GM18861 (cell line): ENCODE measurements around the gene INSYN1.
"Not testable (repeated sequence)": the region's sequence is repeated elsewhere in the genome, so short reads cannot be mapped to it uniquely, and the experiment has no call there.

Experiments
- ATAC-seq: cut with Tn5 transposase; IDR thresholded peaks from one replicate; pipeline ENCODE4 v1.9.1; 2021; ENCODE audit not compliant: unreplicated experiment

INSYN1 gene

GRCh38 chr15:73753250-73754130, at the start of gene INSYN1:
INSYN1 (minus strand) TSS chr15:73753351; CDS start chr15:73751130, 2,221 bp downstream.
- no peak for ATAC-seq

- ATAC-seq: no peak
Measured at GRCh38 chr15:73802431-73803041, 49.4 kb upstream of the INSYN1 start.

GRCh38 chr15:73800662-73801345, 47.7 kb upstream of the INSYN1 start:
- no peak for ATAC-seq

- no peak for ATAC-seq
Measured at GRCh38 chr15:73799466-73799865, 46.3 kb upstream of the INSYN1 start.

GRCh38 chr15:73797366-73798158, 44.4 kb upstream of the INSYN1 start:
- no peak for ATAC-seq

- ATAC-seq: no peak
Measured at GRCh38 chr15:73796331-73796831, 43.2 kb upstream of the INSYN1 start.

GRCh38 chr15:73794443-73795133, 41.4 kb upstream of the INSYN1 start:
- ATAC-seq: no peak

- not testable (repeated sequence) for ATAC-seq
Measured at GRCh38 chr15:73792899-73793541, 39.9 kb upstream of the INSYN1 start.

- ATAC-seq: no peak
Measured at GRCh38 chr15:73792415-73792814, 39.3 kb upstream of the INSYN1 start.

GRCh38 chr15:73789521-73790240, 36.5 kb upstream of the INSYN1 start:
- ATAC-seq: no peak

- no peak for ATAC-seq
Measured at GRCh38 chr15:73787621-73788020, 34.5 kb upstream of the INSYN1 start.

- no peak for ATAC-seq
Measured at GRCh38 chr15:73786538-73786937, 33.4 kb upstream of the INSYN1 start.

GRCh38 chr15:73785256-73786014, 32.3 kb upstream of the INSYN1 start:
- ATAC-seq: not testable (repeated sequence)

- no peak for ATAC-seq
Measured at GRCh38 chr15:73784291-73784690, 31.1 kb upstream of the INSYN1 start.

- no peak for ATAC-seq
Measured at GRCh38 chr15:73782344-73782959, 29.3 kb upstream of the INSYN1 start.

- ATAC-seq: no peak
Measured at GRCh38 chr15:73781038-73781925, 28.1 kb upstream of the INSYN1 start.

- ATAC-seq: no peak
Measured at GRCh38 chr15:73779974-73780373, 26.8 kb upstream of the INSYN1 start.
